ENCODE measurements around the gene HHLA2.

The HHLA2 gene

GRCh38 chr3:108300103-108300849, 3.9 kb downstream of the HHLA2 start:
- no peak for FAIRE-seq

GRCh38 chr3:108301695-108302404, 5.5 kb downstream of the HHLA2 start:
- no peak for FAIRE-seq

GRCh38 chr3:108302570-108302969, 6.2 kb downstream of the HHLA2 start:
- no peak for FAIRE-seq

GRCh38 chr3:108305484-108306172, 9.3 kb downstream of the HHLA2 start:
- FAIRE-seq, result no peak

GRCh38 chr3:108311797-108312196, 15.4 kb downstream of the HHLA2 start:
- FAIRE-seq, result no peak

- no peak for FAIRE-seq
Observed at GRCh38 chr3:108312656-108313055, 16.3 kb downstream of the HHLA2 start.

GRCh38 chr3:108315767-108316301, 19.5 kb downstream of the HHLA2 start:
- FAIRE-seq, result no peak

- no peak for FAIRE-seq
Observed at GRCh38 chr3:108319428-108320082, 23.2 kb downstream of the HHLA2 start.

- FAIRE-seq, result no peak
Observed at GRCh38 chr3:108320746-108321350, 24.5 kb downstream of the HHLA2 start.

- no peak for FAIRE-seq
Observed at GRCh38 chr3:108322352-108322751, 26.0 kb downstream of the HHLA2 start.

GRCh38 chr3:108324177-108324576, 27.8 kb downstream of the HHLA2 start:
- no peak for FAIRE-seq

GRCh38 chr3:108327168-108327567, 30.8 kb downstream of the HHLA2 start:
- FAIRE-seq, result no peak

GRCh38 chr3:108328821-108329486, 32.6 kb downstream of the HHLA2 start:
- no peak for FAIRE-seq

- FAIRE-seq, result no peak
Observed at GRCh38 chr3:108329508-108329907, 33.2 kb downstream of the HHLA2 start.

GRCh38 chr3:108329947-108330346, 33.6 kb downstream of the HHLA2 start:
- no peak for FAIRE-seq

- FAIRE-seq, result no peak
Observed at GRCh38 chr3:108331792-108332191, 35.4 kb downstream of the HHLA2 start.

GRCh38 chr3:108333961-108334360, 37.6 kb downstream of the HHLA2 start:
- FAIRE-seq, result no peak

- no peak for FAIRE-seq
Observed at GRCh38 chr3:108334701-108335100, 38.4 kb downstream of the HHLA2 start.

GRCh38 chr3:108338901-108339545, 42.7 kb downstream of the HHLA2 start:
- no peak for FAIRE-seq

GRCh38 chr3:108341911-108342310, 45.6 kb downstream of the HHLA2 start:
- FAIRE-seq, result no peak

- no peak for FAIRE-seq
Observed at GRCh38 chr3:108342837-108343486, 46.6 kb downstream of the HHLA2 start.

All from A204.1 (cell line).